Skeletal muscle satellite cell (primary cell): ENCODE data around the gene PLEKHG1.

ENCODE experiments used
- H3K27me3 ChIP-seq: 2 replicates; pipeline ENCODE4 v1.7.0; 2013; ENCODE audit warnings: low read length; ENCODE audit not compliant: control insufficient read depth, insufficient read depth
- H3K36me3 ChIP-seq: 2 replicates; pipeline ENCODE4 v1.7.0; 2013; ENCODE audit warnings: mild to moderate bottlenecking, control low read depth, low read length; ENCODE audit not compliant: insufficient read depth
- H3K4me1 ChIP-seq: 2 replicates; pipeline ENCODE4 v1.7.0; 2013; ENCODE audit warnings: low read length; ENCODE audit not compliant: control insufficient read depth, insufficient read depth
- H3K4me2 ChIP-seq: 2 replicates; pipeline ENCODE4 v1.7.0; 2013; ENCODE audit warnings: mild to moderate bottlenecking, low read length
- H3K4me3 ChIP-seq: 2 replicates; pipeline ENCODE4 v1.7.0; 2013; ENCODE audit warnings: low read length
- H3K9ac ChIP-seq: 2 replicates; pipeline ENCODE4 v1.7.0; 2013; ENCODE audit warnings: mild to moderate bottlenecking, low read depth, low read length, moderate library complexity
- H3K9me3 ChIP-seq: replicated peaks from 2 replicates; pipeline ENCODE4 v1.7.0; 2013; ENCODE audit warnings: mild to moderate bottlenecking, control low read depth, low read length

Gene PLEKHG1

DNA sequence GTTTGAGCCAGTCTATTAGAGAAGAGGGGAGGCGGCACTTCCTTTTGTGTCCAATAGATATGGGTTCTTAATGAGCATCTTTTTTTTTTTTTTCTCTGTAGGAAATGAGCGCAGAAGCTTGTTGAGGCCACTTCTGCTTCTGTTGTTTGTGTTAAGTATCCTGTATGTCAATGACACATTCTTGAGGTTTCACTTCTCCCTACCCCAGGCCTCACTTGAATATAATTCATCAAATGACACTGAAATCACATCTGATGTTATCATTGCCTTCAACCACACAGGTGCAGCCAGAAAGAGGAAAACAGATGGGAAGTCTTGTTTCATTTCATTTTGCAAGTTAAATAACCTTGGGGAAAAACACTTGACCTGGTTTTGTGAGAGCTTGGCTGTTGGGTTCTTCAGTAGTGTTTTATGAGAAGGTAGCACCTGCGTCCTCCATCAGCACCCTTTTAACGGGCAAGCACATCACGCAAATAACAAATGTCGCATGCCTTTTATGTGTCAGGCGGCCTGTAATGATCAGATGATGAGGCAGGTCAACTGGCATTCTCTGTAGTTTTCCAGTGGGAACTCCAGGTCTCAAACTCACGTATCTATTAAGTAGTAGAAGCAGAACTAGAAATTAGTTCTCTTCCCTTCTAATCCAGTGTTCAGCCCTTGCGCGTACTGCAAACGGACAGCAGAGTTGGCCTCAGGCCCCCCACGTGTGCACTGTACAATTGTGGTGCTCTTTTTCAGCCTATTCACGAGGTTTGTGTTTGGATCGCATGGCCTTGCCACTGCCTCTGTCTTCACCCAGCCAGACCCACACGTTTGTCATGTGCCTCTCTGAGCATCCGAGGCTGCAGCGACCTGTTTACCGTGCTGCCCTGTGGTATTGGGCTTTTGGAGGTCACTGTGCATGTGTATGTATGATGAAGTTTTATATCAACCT, 23.5 kb downstream of the PLEKHG1 start:
- Histone ChIP-seq H3K4me2 (no peak overlapping the region), H3K27me3 (peaks cover 5% of the 10 kb centered on the region), H3K9me3 (no peaks in the 10 kb centered on the region), H3K9ac (no peak overlapping the region), H3K36me3 (no peaks in the 10 kb centered on the region), H3K4me1 (no peaks in the 10 kb centered on the region), H3K4me3 (no peak overlapping the region)

DNA sequence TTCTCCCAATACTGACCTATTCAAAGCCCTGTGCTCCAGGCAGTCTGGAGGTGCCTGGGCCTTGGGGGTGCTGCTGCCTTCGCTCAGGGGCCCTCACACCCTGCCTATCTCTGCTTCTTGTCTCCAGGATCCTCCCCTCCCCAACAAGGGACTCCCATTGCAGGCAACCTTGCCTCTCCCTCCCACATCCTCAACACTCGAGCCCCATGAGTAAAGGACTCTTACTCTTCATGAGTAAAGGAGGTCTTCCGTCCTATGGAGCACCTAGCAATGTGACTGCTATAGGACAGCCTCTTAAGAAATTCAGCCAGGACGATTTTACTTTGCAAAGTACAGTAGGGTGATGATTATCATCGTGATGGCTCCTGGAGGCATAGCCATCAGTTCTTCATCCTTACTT, 24.5 kb downstream of the PLEKHG1 start:
- Histone ChIP-seq H3K27me3 (peaks cover 5% of the 10 kb centered on the region), H3K36me3 (no peaks in the 10 kb centered on the region), H3K4me1 (no peaks in the 10 kb centered on the region), H3K4me2 (no peak overlapping the region), H3K4me3 (no peak overlapping the region), H3K9me3 (no peaks in the 10 kb centered on the region), H3K9ac (no peak overlapping the region)

DNA sequence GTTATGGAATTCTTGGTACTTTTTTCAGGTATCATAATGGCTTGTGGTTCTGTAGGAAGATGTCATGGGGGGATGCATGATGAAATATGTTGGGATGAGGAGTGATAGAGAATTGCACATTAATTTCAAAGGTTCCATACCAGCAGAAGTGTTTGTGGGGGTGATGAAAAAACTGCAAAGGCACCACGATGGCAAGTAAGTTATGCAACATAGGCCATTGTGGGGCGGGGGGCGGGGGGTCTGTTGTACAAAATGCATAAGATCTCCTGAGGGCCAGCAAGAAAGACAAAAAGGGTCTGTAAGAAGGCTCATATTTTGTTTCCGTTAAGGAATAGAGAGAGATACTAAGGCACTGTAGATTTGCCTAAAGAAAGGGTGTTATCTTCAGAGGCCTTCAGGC, 26.2 kb downstream of the PLEKHG1 start:
- Histone ChIP-seq H3K4me1 (no peaks in the 10 kb centered on the region), H3K4me3 (no peak overlapping the region), H3K36me3 (no peaks in the 10 kb centered on the region), H3K27me3 (peaks cover 9% of the 10 kb centered on the region), H3K9ac (no peak overlapping the region), H3K4me2 (no peak overlapping the region), H3K9me3 (no peaks in the 10 kb centered on the region)

DNA sequence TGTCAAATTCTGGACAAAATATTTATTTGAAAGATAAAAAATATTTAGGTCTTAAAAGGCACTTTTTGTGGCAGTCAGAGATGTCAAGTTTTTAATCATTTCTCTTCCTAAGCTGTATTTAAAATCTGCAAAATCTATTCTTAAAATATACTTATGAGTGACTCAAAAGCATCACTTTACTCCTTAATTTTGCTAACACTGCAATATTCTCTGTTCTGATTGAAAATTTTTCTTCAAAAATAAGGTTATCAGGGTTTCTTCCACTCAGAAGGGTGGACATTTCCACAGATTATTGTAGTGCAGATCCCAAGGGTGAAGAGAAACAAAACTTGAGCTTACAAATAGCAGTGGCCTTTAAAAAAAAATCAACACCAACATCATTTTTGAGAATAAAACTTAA, 27.5 kb downstream of the PLEKHG1 start:
- no peaks in the 10 kb centered on the region for H3K36me3 ChIP-seq
- H3K4me1 ChIP-seq, result no peaks in the 10 kb centered on the region
- peaks cover 9% of the 10 kb centered on the region for H3K27me3 ChIP-seq
- H3K4me3 ChIP-seq, result no peak overlapping the region
- no peak overlapping the region for H3K9ac ChIP-seq
- no peak overlapping the region for H3K4me2 ChIP-seq
- H3K9me3 ChIP-seq, result no peaks in the 10 kb centered on the region

DNA sequence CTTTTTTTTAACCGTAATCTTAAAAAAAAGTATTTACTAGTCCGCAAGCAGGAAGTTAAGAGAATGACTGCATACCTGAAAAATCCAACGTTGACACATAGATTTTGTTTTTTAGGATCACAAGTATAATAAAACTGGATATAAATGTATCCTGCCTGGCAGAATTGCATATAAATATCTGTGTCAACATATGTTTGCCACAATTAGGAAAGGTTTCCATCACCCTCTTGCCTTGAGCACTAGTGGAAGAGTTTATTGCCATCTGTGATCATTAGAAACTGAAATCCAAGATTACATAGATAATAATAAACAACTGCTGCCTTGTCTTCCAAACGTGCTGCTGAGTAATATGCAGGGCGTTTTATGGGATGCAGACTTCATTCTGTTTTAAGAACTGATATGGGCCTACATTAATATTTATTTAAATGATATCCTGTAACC, 27.9 kb downstream of the PLEKHG1 start:
- H3K4me1 ChIP-seq, result no peaks in the 10 kb centered on the region
- no peak overlapping the region for H3K4me2 ChIP-seq
- no peaks in the 10 kb centered on the region for H3K36me3 ChIP-seq
- no peaks in the 10 kb centered on the region for H3K9me3 ChIP-seq
- H3K4me3 ChIP-seq, result no peak overlapping the region
- peaks cover 9% of the 10 kb centered on the region for H3K27me3 ChIP-seq
- H3K9ac ChIP-seq, result no peak overlapping the region

DNA sequence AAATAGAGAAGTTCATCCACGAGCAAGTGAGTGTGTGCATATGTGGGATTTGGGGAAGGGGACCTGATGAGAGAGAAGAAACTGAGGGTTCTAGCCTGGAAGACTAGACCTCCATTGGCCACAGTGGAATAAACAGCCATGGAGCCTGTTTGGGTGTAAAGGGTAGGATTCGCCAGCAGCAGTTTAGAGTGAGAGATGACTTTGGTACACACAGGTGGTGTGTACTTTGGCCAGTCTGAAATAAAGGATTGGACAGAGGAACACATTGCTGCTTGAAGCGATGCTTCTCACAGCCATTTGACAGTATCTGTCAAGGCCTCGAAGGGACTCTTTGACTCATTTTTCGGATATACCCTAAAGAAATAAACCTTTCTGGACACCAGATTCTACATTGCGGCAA, 29.2 kb downstream of the PLEKHG1 start:
- Histone ChIP-seq H3K36me3 (no peaks in the 10 kb centered on the region), H3K4me2 (no peak overlapping the region)

DNA sequence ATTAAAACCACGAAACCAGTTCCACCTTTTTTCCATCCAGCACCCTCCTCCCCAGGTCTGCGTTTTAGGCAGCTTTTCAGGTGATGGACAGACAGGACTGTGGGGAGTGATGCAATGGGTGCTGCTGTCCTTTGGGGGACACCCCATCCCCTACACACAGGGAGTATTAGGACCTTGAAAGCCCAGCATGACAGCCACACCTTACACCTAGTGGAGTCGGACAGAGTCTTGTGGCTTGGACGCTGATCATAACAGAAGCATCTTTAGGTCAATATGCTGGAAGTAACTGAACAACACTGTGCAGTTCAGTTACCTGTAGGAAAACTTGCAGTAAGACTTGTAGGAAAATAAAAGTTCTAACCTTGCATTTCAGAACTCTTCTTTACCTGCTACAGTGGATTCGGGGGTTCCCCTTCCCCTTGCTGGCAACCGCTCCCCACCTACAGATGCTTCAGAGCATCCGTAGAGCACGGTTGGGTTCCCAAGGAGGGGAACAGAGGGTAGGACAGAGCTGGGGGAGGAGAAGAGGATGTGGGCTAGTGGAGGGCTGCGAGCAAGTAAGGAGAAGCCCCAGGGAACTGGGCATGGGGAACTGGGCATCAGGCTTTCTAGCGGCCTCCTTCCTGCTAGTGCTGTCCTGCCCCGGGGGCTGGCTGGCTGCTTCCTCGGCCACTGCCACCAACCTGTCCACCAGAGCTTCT, 31.7 kb downstream of the PLEKHG1 start:
- peaks cover 10% of the 10 kb centered on the region for H3K27me3 ChIP-seq
- no peaks in the 10 kb centered on the region for H3K36me3 ChIP-seq
- H3K4me3 ChIP-seq, result no peak overlapping the region
- no peaks in the 10 kb centered on the region for H3K9me3 ChIP-seq
- no peaks in the 10 kb centered on the region for H3K4me1 ChIP-seq
- no peak overlapping the region for H3K9ac ChIP-seq
- no peak overlapping the region for H3K4me2 ChIP-seq

More for the DNA sequence above, 29.2 kb downstream of the PLEKHG1 start:
- Histone ChIP-seq H3K9me3 (no peaks in the 10 kb centered on the region), H3K4me3 (no peak overlapping the region), H3K27me3 (peaks cover 9% of the 10 kb centered on the region), H3K4me1 (no peaks in the 10 kb centered on the region), H3K9ac (no peak overlapping the region)

DNA sequence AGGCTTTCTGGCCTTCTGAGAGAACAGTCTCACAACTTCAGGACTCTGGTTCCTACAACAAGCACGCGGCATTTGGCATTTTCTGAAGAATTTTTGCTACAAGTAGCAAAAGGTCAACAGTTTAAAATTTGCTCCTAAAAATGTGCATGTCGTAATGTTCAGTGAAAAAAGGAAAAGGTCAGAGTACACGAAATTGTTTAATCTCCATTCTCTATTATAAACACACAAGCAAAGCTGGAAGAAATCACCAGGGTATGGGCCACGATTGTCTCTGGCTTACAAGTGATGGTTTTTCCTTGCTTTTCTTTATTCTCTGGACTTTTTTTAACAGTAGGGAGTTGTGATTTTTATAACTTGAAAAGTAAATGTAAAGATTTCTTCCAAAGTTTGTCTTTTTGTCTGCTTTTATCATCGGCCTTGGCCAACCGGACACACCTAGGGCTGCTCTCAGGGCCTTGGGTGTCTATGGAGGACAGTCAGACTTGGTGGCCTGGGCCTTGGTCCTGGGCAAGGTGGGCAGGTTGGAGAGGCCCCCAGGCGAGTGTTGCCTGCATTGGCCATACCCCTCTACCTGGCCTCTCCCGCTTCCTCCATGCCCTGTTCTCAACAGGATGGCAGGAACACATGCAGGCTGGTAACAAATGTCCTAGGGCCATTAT, 32.4 kb downstream of the PLEKHG1 start:
- no peaks in the 10 kb centered on the region for H3K4me1 ChIP-seq
- H3K9ac ChIP-seq, result no peak overlapping the region
- H3K9me3 ChIP-seq, result no peaks in the 10 kb centered on the region
- H3K36me3 ChIP-seq, result no peaks in the 10 kb centered on the region
- no peak overlapping the region for H3K4me3 ChIP-seq
- H3K27me3 ChIP-seq, result peaks cover 10% of the 10 kb centered on the region
- H3K4me2 ChIP-seq, result no peak overlapping the region

DNA sequence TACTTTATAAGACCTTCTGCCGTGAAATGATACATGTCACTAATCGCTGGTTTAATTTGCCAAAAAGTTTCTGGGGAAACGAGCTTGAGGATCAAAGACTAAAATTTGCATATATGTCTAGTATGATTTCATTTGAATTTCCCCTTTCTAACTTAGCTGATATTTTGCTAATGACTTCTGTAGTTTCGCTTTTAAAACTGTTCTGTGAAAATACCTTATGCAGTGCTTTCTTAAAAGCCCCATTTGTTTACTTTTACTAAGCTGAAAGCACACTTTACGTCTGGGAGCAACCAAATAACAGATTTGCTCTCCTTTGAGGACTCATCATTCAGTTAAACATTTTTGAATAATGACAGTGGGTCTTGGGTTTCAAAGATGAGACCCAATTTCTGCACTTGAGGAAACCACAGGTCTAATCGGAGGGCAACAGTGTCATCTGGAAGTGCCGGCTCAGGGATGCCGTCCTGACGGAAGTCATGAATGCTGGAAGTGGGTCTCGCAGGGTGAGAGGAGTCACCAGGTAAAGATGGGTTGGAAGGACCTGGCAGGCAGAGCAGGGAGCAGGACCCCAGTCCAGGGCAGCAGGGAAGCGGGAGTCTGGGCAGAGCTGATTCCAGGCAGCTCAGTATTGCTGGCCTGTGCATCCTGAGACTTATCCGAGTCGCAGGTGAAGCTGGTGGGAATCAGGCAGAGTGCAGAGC, 33.2 kb downstream of the PLEKHG1 start:
- Histone ChIP-seq H3K4me3 (no peak overlapping the region), H3K36me3 (no peaks in the 10 kb centered on the region), H3K9ac (no peak overlapping the region), H3K9me3 (no peaks in the 10 kb centered on the region), H3K27me3 (peaks cover 10% of the 10 kb centered on the region), H3K4me1 (no peaks in the 10 kb centered on the region), H3K4me2 (no peak overlapping the region)

DNA sequence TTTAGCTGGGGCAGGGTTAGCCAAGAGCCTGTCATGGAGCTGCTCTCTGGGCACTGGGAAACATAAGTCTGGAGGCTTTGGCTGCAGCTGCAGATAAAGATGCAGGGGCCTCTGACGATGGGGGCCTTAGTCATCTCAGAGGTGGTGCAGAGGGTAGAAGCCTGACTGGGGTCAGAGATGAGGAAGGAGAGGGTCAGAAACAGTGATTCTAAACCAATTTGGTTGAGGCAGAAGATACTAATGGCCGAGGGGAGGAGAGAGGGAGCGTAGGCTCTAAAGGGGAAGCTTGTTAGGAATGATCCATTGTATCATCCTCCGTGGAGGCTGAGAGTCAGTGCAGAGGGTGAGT, 33.8 kb downstream of the PLEKHG1 start:
- H3K9ac ChIP-seq, result no peak overlapping the region

More for the DNA sequence above, 33.8 kb downstream of the PLEKHG1 start:
- peaks cover 10% of the 10 kb centered on the region for H3K27me3 ChIP-seq
- no peak overlapping the region for H3K4me2 ChIP-seq
- H3K4me3 ChIP-seq, result no peak overlapping the region
- H3K9me3 ChIP-seq, result no peaks in the 10 kb centered on the region
- H3K36me3 ChIP-seq, result no peaks in the 10 kb centered on the region
- H3K4me1 ChIP-seq, result no peaks in the 10 kb centered on the region
